Esophagus muscularis mucosa (tissue), 3 donors: ENCODE data around the gene SPINK2.

Source experiments
- EP300 ChIP-seq: sonication (generic); formaldehyde crosslinking; IDR thresholded peaks from one replicate; pipeline ENCODE4 v1.6.1; 2017; ENCODE audit warnings: antibody characterized with exemption
- TF ChIP-seq, protein P1 (sequence below), 3 experiments: fragments of 200-600 bp in 2 of 3; fragments of 450-650 bp in 1 of 3; sonication (generic) in 2 of 3; IDR thresholded peaks; one replicate each; pipeline ENCODE4 v1.5.1; 2017 to 2019; ENCODE audit warnings: antibody characterized with exemption in 3 of 3, mild to moderate bottlenecking in 2 of 3, moderate library complexity in 1 of 3

DNA sequence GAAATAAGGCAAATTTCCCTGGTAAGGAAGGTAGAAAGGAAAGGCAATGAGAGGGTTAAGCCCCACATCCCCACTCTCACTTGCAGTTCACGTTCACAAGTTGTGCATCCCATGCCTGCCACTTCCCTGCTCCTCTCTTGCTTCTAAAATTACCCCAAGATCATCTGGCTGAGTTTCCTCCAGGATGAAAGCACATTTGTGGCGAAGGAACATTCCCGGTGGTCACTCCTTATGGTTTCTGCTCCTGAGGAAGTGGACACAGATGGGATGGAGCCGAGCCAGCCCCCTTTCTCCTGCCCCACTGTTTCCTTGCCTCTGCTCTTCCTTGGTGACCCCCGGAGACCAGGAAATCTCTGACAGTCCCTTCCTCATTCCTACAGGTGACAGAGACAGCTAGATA lies 37.5 kb downstream of the SPINK2 start:
- TF ChIP-seq EP300, result no peak
- TF ChIP-seq, protein P1, sequence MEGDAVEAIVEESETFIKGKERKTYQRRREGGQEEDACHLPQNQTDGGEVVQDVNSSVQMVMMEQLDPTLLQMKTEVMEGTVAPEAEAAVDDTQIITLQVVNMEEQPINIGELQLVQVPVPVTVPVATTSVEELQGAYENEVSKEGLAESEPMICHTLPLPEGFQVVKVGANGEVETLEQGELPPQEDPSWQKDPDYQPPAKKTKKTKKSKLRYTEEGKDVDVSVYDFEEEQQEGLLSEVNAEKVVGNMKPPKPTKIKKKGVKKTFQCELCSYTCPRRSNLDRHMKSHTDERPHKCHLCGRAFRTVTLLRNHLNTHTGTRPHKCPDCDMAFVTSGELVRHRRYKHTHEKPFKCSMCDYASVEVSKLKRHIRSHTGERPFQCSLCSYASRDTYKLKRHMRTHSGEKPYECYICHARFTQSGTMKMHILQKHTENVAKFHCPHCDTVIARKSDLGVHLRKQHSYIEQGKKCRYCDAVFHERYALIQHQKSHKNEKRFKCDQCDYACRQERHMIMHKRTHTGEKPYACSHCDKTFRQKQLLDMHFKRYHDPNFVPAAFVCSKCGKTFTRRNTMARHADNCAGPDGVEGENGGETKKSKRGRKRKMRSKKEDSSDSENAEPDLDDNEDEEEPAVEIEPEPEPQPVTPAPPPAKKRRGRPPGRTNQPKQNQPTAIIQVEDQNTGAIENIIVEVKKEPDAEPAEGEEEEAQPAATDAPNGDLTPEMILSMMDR (IDR thresholded peaks at IDR 0.05), result no peak
